ENCODE results near the gene IAH1. TPM values are rescaled to one million over a fixed set of nuclear protein-coding genes. Genes with fewer than 3 reads are reported as not detected.

Gene IAH1
- polyA plus RNA-seq, 2 of the 4 experiments (the other 2 are of a cell fraction), result 75.4 to 163 TPM

DNA sequence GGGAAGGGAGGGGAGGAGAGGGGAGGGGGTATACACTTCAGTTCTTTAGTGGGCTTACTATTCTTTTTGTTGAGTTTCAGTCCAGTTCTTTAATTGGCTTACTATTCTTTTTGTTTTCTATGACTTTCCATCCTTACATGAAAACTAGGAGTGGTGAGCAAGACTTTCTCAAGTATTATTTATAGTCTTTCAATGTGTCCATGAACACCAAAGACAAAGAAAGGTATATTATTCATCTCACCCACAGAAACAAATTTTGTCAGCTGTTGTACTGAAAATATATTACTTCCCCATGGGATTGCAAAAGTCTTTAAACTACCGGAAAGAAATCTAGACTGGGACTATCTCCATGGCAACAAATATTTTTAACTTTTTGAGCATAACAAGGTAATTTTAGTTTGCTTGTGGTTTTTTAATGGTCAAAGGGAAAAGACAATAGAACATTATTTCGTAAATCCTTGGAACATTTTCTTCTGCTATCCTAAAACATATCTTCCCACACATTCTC lies 63.7 kb downstream of the IAH1 start:
- FAIRE-seq (no peak), DNase-seq (ENCODE audit: low read depth in 1 of 2, low spot score in 1 of 2) (peak; percentile 43 to 47), ATAC-seq (peak; percentile 30 to 39; a peak in 2 of 6 replicates)
- ChIA-PET POLR2A (interaction anchor here (0.6 to 2.9 kb wide), 2 partner anchors 18 to 56 kb away, joined by 3 to 14 read pairs; partner anchors contain the start of gene ADAM17), CTCF (interaction anchor here (0.7 to 1.1 kb wide), 4 partner anchors 12 to 63 kb away, joined by 3 to 5 read pairs (median 3); partner anchors contain the start of genes ADAM17 and IAH1)
- Histone ChIP-seq H3K4me3 (no peak overlapping the region), H3K4me1 (peaks cover 53% of the 10 kb centered on the region), H3K9me3 (no peaks in the 10 kb centered on the region), H3K4me2 (peak overlapping the region; percentile 45), H3K27ac (peak overlapping the region in 1 of 2 experiments; percentile 47; a peak in 3 of 6 replicates)
- 60% methylated on average over 2 of the region's 2 CpGs for WGBS (ENCODE audit: missing lambda C conversion rate)
- TF ChIP-seq, protein P1, sequence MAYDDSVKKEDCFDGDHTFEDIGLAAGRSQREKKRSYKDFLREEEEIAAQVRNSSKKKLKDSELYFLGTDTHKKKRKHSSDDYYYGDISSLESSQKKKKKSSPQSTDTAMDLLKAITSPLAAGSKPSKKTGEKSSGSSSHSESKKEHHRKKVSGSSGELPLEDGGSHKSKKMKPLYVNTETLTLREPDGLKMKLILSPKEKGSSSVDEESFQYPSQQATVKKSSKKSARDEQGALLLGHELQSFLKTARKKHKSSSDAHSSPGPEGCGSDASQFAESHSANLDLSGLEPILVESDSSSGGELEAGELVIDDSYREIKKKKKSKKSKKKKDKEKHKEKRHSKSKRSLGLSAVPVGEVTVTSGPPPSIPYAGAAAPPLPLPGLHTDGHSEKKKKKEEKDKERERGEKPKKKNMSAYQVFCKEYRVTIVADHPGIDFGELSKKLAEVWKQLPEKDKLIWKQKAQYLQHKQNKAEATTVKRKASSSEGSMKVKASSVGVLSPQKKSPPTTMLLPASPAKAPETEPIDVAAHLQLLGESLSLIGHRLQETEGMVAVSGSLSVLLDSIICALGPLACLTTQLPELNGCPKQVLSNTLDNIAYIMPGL (CRISPR knock-in tag; IDR thresholded peaks at IDR 0.05; ENCODE audit: borderline replicate concordance), result no peak
- no peak for TF ChIP-seq FOSL2 (IDR thresholded peaks at IDR 0.05)
- TF ChIP-seq FOSL2 (CRISPR knock-in tag; IDR thresholded peaks at IDR 0.05), result peak; percentile 20; the same call in 1 of the 2 replicates
- TF ChIP-seq HEYL (CRISPR knock-in tag; IDR thresholded peaks at IDR 0.05), result no peak
- TF ChIP-seq HDAC2 (IDR thresholded peaks at IDR 0.05), result no peak

Other genes starting within 250 kb of the IAH1 start
- gene ITGB1BP1, start 51.0 kb upstream of the IAH1 start, polyA plus RNA-seq (2011; rRNA removed), result 136 and 144 TPM in 2 replicates
- 99.3 to 112 TPM (median 101 TPM) in 3 replicates for gene ITGB1BP1, start 51.0 kb upstream of the IAH1 start, polyA plus RNA-seq (2017; fragmentation: RNase III; extraction: RNeasy Plus Mini Kit Qiagen cat#74134 plus additional on column Dnase treatment)
- gene CPSF3, start 50.9 kb upstream of the IAH1 start, polyA plus RNA-seq (2011; rRNA removed), result 76.7 and 77.2 TPM in 2 replicates
- gene CPSF3, start 50.9 kb upstream of the IAH1 start, polyA plus RNA-seq (2017; fragmentation: RNase III; extraction: RNeasy Plus Mini Kit Qiagen cat#74134 plus additional on column Dnase treatment), result 63.4 to 65.0 TPM (median 63.6 TPM) in 3 replicates
- 33.0 and 33.1 TPM in 2 replicates for gene ADAM17, start 81.3 kb downstream of the IAH1 start, polyA plus RNA-seq (2011; rRNA removed)
- 36.0 to 39.1 TPM (median 38.1 TPM) in 3 replicates for gene ADAM17, start 81.3 kb downstream of the IAH1 start, polyA plus RNA-seq (2017; fragmentation: RNase III; extraction: RNeasy Plus Mini Kit Qiagen cat#74134 plus additional on column Dnase treatment)
- gene YWHAQ, start 156.4 kb downstream of the IAH1 start, polyA plus RNA-seq (2011; rRNA removed), result 672 and 833 TPM in 2 replicates
- 661 to 703 TPM (median 686 TPM) in 3 replicates for gene YWHAQ, start 156.4 kb downstream of the IAH1 start, polyA plus RNA-seq (2017; fragmentation: RNase III; extraction: RNeasy Plus Mini Kit Qiagen cat#74134 plus additional on column Dnase treatment)